ENCODE results near the gene CEP85.
"Not testable (repeated sequence)": the region's sequence is repeated elsewhere in the genome, so short reads cannot be mapped to it uniquely, and the experiment has no call there.

The CEP85 gene

DNA sequence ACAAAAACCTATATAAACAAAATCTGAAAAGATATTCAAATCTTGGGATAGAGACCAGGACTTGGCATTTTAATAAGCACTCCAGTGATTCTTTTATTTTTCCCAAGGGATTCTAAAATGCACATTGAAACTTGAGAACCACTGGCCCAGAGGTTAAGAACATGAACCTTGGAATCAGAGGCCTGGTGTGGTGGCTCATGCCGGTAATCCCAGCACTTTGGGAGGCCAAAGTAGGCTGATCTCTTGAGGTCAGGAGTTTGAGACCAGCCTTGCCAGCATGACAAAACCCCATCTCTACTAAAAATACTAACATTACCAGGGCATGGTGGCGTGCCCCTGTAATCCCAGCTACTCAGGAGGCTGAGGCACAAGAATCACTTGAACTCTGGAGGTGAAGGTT, 12.9 kb upstream of the CEP85 start:
- DNase-seq (ENCODE audit: low read depth in 2 of 2): no peak

DNA sequence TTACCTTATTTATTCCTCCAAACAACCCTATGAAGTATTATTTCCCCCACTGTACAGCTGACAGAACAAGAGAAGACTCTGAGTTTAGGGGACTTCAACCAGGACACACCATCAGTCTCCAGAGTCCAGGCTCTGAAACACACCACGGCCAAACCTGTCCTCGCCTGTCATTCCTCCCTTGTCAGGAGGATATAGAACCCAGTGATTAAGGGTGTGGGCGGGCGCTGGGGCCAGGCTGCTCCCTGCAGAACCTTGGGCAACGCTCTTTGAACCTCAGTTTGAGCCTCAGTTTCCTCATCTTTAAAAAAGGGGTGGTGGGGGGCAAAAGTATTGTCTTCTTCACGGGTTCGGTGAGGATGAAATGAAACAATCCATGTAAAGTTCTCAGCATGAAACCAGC, 9.4 kb upstream of the CEP85 start:
- DNase-seq (ENCODE audit: low read depth in 2 of 2): no peak

DNA sequence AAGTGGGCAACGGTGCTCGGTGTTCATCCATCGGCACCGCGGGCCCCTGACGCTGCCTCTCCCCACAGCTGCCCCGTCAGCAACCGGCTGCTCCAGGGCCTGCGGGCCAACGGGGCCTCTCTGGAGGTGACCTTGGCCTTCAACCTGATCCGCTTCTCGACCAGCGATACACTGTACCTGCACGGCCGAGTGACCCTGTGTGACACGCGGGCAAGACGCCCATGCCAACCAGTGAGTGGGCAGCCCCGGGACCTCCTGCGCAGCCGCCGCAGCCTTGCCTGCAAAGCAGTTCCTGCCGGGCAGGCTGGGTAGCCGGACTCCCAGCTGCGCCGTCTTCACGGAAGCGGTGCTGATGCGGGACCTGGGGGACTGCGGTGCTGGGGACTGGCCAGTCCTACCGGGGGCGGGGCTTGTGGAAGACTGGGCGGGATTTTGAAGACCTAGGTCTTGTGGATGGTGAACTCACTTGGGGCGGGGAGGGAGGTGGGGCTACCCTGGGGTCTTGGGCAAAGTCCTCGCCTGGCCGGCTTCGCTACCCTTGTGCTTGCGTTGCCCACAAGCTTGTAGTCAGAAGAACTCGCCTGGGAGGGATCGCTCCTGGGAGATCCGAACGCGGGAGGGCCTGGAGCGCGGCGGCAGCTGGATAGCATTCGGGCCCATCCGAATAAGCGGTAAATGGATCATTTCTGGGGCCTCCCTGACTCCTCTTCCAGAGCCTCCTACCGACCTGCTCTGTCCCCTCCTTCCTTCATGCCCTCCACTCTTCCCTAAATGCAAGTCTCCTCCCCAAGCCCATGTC, 8.8 kb upstream of the CEP85 start:
- DNase-seq (ENCODE audit: low read depth in 2 of 2): no peak

DNA sequence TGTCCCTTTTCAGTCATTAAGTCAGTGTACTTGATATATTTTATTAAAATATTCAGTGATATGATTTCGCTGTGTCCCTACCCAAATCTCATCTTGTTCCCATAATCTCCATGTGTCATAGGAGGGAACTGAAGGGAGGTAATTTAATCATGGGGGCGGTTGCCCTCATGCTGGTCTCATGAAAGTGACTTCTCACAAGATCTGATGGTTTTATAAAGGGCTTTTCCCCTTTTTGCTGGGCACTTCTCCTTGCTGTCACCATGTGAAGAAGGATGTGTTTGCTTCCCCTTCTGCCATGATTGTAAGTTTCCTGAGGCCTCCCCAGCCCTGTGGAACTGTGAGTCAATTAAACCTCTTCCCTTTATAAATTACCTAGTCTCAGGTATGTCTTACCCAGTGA, 3.3 kb upstream of the CEP85 start:
- DNase-seq (ENCODE audit: low read depth in 2 of 2): not testable (repeated sequence)

DNA sequence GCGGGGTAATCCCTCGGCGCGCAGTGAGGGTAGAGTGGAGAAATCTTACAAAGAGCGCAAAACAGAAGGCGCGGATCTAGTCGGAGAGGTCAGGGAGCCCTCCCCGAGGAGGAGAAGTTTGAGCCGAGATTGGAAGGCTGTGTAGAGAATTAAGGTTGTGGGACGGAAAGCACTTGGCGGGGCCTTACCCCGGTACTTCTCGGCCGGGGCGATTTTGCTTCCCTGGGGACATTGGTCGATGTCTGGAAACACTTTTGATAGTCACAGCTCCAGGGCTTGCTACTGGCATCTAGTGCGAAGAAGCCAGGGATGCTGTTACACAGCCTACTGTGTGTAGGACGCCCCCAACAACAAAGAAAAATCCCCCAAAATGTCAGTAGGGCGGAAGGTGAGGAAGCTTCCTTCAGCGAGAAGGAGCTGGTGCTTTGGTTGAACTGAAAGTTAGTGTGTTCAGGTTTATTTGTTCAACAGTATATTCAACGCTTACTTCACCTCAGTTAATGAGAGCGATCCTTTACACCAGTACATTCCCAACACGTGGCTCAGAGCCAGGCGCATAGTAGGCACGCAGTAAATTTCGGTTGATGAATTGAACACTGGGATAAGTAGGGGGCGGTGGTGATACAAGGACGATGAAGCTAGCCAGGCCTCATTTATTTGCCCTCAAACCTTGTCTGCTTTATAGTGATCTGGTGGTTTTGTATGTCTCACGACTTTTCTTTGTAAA, 807 bp downstream of the CEP85 start:
- DNase-seq (ENCODE audit: low read depth in 2 of 2): no peak

DNA sequence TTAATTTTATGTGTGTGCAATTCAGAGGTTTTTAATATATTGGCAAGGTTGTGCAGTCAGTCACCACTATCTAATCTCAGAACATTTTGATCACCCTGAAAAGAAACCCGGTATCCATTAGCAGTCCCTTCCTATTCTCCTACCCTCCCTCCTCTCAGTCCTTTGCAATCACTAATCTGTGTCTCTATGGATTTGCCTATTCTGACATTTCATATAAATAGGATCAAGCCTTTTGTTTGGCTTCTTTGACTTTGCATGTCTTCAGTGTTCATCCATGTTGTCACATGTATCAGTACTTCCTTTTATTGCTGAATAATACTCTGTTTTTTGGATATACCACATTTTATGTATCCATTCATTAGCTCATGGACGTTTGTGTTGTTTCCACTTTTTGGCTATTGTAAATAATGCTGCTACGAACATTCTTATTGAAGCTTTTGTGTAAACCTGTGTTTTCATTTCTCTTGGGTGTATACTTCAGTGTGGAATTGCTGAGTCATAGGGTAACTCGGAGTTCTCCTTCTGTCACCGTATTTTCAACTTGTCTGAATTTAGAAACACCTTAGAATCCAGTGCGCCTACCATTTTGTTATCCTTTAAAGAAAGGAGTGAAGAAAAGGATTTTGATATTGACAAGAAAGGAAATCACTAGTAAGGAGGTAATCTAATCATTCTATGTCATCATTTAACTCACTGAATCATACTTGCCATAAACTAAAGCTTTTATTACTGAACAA, 3.4 kb downstream of the CEP85 start:
- no peak for DNase-seq (ENCODE audit: low read depth in 2 of 2)

- DNase-seq (ENCODE audit: low read depth in 2 of 2): no peak
These were observed 5.9 kb downstream of the CEP85 start for GRCh38 chr1:26239936-26240335.

- DNase-seq (ENCODE audit: low read depth in 2 of 2): no peak
These were observed 18.7 kb downstream of the CEP85 start for GRCh38 chr1:26252718-26253117.

- DNase-seq (ENCODE audit: low read depth in 2 of 2): no peak
These were observed 20.4 kb downstream of the CEP85 start for GRCh38 chr1:26254404-26254803.

DNA sequence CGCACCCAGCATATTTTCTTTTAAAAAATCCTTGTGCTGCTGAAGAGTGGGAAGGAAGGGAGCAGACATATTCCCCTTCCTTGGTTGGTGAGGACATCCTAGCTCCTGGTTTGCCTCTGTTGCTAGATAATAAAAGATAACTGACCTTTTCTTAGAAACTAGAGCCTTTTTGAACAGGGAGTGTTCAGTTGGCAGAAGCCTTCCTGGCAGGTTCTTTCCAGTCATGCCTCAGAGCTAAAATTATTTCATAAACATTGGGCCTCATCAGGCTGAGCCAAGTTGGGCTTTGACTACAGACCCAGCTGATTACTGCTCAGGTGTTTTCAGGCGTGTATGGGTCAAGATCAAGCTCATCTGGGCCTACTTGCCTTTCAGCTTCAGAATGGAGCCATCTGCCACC, 23.2 kb downstream of the CEP85 start:
- DNase-seq (ENCODE audit: low read depth in 2 of 2): no peak

- DNase-seq (ENCODE audit: low read depth in 2 of 2): no peak
These were observed 25.0 kb downstream of the CEP85 start for GRCh38 chr1:26259005-26259404.

DNA sequence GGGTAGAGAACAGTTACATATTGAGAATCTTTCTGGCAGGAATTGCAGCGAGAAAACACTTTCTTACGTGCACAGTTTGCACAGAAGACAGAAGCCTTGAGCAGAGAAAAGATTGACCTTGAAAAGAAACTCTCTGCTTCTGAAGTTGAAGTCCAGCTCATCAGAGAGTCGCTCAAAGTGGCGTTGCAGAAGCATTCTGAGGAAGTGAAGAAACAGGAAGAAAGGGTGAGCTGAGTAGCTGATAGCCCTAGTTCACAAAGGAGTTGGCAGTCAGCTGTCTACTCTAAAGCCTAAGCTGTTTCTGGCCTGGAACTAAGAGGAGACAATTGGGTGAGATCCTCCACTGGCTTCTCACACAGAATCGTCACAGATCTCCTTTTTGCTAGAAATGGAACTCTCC, 25.6 kb downstream of the CEP85 start:
- DNase-seq (ENCODE audit: low read depth in 2 of 2): no peak

DNA sequence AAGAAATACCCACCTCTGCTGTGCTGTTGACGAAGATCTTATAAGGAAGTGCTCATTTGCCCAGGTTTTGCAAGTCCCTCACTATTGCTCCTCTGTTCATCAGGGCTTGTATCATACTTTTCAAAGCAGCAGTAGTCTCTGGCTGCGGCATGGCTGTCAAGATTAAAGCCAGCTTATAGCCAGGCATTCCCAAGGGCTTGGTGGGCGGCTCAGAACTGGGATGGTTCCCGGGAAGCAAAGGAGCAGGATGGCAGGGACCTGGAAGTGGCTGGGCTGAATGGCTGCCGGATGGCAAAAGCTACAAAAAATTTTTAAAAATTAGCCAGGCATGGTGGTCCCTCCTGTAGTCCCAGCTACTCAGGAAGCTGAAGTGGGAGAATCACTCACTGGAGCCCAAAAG, 29.2 kb downstream of the CEP85 start:
- DNase-seq (ENCODE audit: low read depth in 2 of 2): no peak

- no peak for DNase-seq (ENCODE audit: low read depth in 2 of 2)
These were observed 31.4 kb downstream of the CEP85 start for GRCh38 chr1:26265405-26265804.

DNA sequence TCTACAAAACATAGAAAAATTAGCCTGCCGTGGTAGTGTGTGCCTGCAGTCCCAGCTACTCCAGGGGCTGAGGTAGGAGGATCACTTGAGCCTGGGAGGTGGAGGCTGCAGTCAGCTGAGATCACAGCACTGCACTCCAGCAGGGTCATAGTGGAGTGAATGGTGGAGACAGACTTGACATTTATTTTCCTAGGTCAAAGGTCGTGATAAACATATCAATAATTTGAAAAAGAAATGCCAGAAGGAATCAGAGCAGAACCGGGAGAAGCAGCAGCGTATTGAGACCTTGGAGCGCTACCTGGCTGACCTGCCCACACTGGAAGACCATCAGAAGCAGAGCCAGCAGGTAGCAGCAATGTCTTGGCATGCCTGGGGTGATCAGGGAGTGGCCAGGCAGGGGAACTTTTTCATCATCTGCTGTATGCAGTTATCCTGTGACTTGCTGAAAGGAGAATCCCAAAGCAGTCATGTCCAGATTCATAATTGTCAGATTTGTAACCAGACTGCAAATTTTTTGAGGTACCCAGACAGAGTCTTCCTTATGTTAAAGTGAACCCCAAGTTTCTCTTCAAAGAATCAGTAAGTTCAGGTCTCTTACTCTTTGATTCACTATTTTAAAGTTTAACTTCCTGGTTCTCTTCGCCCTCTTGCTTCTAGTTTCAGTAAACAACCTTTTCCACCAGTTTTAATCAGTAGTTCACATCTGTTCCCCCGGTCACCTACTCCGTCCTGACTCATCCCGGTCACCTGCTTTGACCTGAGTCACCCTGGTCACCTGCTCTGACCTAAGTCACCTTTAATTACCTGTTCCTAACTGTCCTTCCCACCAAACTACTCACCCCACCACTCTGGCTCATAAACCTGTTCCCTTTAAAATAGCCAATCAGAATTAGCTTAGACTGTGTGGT, 34.5 kb downstream of the CEP85 start:
- no peak for DNase-seq (ENCODE audit: low read depth in 2 of 2)

DNA sequence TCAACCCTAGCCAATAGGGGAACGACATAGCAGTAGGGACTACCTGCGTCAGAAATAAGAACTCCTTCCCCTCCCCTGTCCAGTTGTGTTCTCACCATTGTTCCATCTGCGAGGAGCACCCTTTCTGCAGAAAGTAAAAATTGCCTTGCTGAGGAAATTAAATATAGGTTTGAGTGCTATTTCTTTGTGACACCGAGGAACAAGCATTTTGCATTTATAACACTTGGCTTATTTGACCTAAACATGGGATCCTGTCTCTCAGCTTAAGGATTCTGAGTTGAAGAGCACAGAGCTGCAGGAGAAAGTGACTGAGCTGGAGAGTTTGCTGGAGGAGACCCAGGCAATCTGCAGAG, 35.2 kb downstream of the CEP85 start:
- no peak for DNase-seq (ENCODE audit: low read depth in 2 of 2)

- no peak for DNase-seq (ENCODE audit: low read depth in 2 of 2)
These were observed 40.9 kb downstream of the CEP85 start for GRCh38 chr1:26274801-26275425.

DNA sequence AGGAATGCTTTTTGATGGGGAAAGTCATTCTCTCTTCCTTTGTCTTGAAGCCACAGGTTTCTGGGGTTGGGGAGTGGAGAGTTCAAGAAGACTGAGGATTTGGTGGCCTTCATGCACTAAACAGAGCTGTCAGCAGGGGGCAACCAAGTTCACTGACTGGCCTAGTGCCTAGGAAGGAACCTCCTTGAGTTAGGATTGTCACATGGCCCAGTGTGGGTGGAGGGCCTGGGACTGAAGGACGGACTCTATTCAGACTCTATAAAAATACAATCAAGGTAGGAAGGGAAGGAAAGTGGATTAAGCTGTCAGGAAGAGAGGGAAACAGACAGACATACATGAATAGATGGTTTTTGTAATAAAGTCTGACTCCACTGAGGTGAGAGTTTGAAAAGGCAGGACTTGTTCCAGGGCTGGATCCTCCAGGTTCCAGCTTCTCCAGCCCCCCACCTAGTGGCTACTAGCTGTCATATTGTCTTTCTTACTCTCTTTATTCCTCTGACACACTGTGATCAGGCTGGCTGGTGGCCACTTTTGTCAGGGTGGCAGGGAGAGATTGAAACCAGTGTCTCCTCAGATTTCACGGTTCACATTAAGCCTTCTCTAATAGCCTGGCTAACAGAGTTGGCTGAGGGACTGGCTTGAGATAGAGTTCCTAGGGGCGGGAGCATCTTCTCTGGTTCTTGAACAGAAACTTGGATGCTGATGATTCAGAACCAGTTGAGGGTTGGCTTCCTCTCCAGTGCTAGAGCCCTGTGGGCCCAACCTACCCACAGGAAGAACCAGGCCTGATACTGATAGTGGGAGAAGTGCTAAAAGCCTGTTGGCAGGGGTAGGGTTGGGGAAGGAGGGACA, 41.8 kb downstream of the CEP85 start:
- peak; percentile 83 to 84 for DNase-seq (ENCODE audit: low read depth in 2 of 2)

- DNase-seq (ENCODE audit: low read depth in 2 of 2): no peak
These were observed 42.4 kb downstream of the CEP85 start for GRCh38 chr1:26276432-26276838.

DNA sequence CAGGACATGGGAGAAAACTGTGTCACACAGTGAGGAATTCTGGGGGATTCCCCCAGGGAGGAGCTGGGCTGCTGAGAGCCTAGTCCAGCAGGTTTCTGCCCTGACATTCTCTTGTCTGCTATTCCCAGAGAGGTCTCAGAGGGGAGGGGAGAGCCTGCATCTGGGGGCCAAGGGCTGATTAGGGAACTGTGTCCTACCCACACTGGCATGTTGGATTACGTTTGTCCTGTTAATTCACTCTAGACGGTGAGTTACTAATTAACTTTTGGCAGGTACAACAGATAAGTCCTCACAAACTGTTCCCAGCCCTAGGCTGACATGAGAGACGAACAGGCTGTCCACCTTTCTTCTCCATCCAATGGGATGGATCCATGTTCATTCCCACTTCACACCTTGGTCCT, 43.3 kb downstream of the CEP85 start:
- DNase-seq (ENCODE audit: low read depth in 2 of 2): no peak
